Activated CD4-positive, alpha-beta T cell treated with anti-CD3 and anti-CD28 coated beads, Interleukin-2, Interleukin-4, amounts not matched to agents 100 ng/mL and 50 ng/mL, durations not matched to agents 16 hours and 8 hours (primary cell): ENCODE results near the gene CAPS2.

Experiments
- DNase-seq: peaks from one replicate; pipeline ENCODE4 v3.0.0-alpha.2; 2020; ENCODE audit warnings: low spot score

CAPS2 gene

GRCh38 chr12:75305412-75306332 is 24.5 kb downstream of the CAPS2 start:
- DNase-seq, result no peak

GRCh38 chr12:75302781-75303180 is 27.3 kb downstream of the CAPS2 start:
- DNase-seq, result no peak

- DNase-seq, result no peak
Measured at GRCh38 chr12:75302225-75302624, 27.9 kb downstream of the CAPS2 start.

GRCh38 chr12:75294797-75295196 is 35.3 kb downstream of the CAPS2 start:
- DNase-seq, result no peak

GRCh38 chr12:75294336-75294735 is 35.8 kb downstream of the CAPS2 start:
- no peak for DNase-seq

- DNase-seq, result no peak
Measured at GRCh38 chr12:75291014-75291413, 39.1 kb downstream of the CAPS2 start.

GRCh38 chr12:75289753-75290152 is 40.4 kb downstream of the CAPS2 start:
- DNase-seq, result no peak

- no peak for DNase-seq
Measured at GRCh38 chr12:75288860-75289259, 41.3 kb downstream of the CAPS2 start.

- no peak for DNase-seq
Measured at GRCh38 chr12:75275702-75276101, 54.4 kb downstream of the CAPS2 start.

- no peak for DNase-seq
Measured at GRCh38 chr12:75271576-75271975, 58.5 kb downstream of the CAPS2 start.

- DNase-seq, result no peak
Measured at GRCh38 chr12:75270157-75270556, 60.0 kb downstream of the CAPS2 start.

GRCh38 chr12:75269209-75269608 is 60.9 kb downstream of the CAPS2 start:
- DNase-seq, result no peak

- no peak for DNase-seq
Measured at GRCh38 chr12:75260316-75260715, 69.8 kb downstream of the CAPS2 start.

- no peak for DNase-seq
Measured at GRCh38 chr12:75259143-75259542, 71.0 kb downstream of the CAPS2 start.

- no peak for DNase-seq
Measured at GRCh38 chr12:75257510-75257909, 72.6 kb downstream of the CAPS2 start.

GRCh38 chr12:75245108-75245507 is 85.0 kb downstream of the CAPS2 start:
- DNase-seq, result no peak

GRCh38 chr12:75239987-75240386 is 90.1 kb downstream of the CAPS2 start:
- DNase-seq, result no peak

- DNase-seq, result no peak
Measured at GRCh38 chr12:75236206-75236605, 93.9 kb downstream of the CAPS2 start.

- DNase-seq, result no peak
Measured at GRCh38 chr12:75227132-75227531, 103.0 kb downstream of the CAPS2 start.
